SK-N-SH treated with all-trans-retinoic acid at 6 μM for 48 hours (cell line): ENCODE measurements around the gene CYRIA.

ENCODE experiments used
- ATAC-seq: fragments of 200-7000 bp; cut with Tn5 transposase; 3 replicates; pipeline ENCODE4 v1.9.1; 2020; ENCODE audit warnings: mild to moderate bottlenecking, moderate library complexity
- ARNTL ChIP-seq: fragments of 450-650 bp; formaldehyde crosslinking; IDR thresholded peaks from 2 replicates; pipeline ENCODE4 v1.5.0; 2020; ENCODE audit warnings: low read depth, mild to moderate bottlenecking, moderate library complexity, borderline replicate concordance
- CREB5 ChIP-seq: fragments of 250-450 bp; sonication (Bioruptor Pico); IDR thresholded peaks from 2 replicates; pipeline ENCODE4 v1.5.1; 2020; ENCODE audit warnings: low read depth, mild to moderate bottlenecking, moderate library complexity
- CSDC2 ChIP-seq: fragments of 250-450 bp; sonication (Bioruptor Pico); IDR thresholded peaks from 2 replicates; pipeline ENCODE4 v1.5.0; 2020; ENCODE audit warnings: mild to moderate bottlenecking, moderate library complexity
- CSRNP3 ChIP-seq: fragments of 250-450 bp; sonication (Bioruptor Pico); IDR thresholded peaks from 2 replicates; pipeline ENCODE4 v1.5.1; 2021; ENCODE audit warnings: mild to moderate bottlenecking, moderate library complexity
- ESRRG ChIP-seq: fragments of 250-450 bp; sonication (Bioruptor Pico); IDR thresholded peaks from 2 replicates; pipeline ENCODE4 v1.6.1; 2021; ENCODE audit warnings: mild to moderate bottlenecking
- GLIS3 ChIP-seq: fragments of 250-450 bp; sonication (Bioruptor Pico); IDR thresholded peaks from 2 replicates; pipeline ENCODE4 v1.5.0; 2020; ENCODE audit warnings: mild to moderate bottlenecking, moderate library complexity
- ISL1 ChIP-seq: fragments of 250-450 bp; sonication (Bioruptor Pico); IDR thresholded peaks from 2 replicates; pipeline ENCODE4 v2.1.2; 2022; ENCODE audit warnings: mild to moderate bottlenecking, moderate library complexity
- OSR1 ChIP-seq: fragments of 250-450 bp; sonication (Bioruptor Pico); IDR thresholded peaks from 2 replicates; pipeline ENCODE4 v1.8.0; 2022; ENCODE audit warnings: moderate library complexity, mild to moderate bottlenecking, inconsistent platforms
- PPARA ChIP-seq: fragments of 250-450 bp; sonication (Bioruptor Pico); IDR thresholded peaks from 2 replicates; pipeline ENCODE4 v1.5.0; 2020; ENCODE audit warnings: mild to moderate bottlenecking, borderline replicate concordance
- RARB ChIP-seq: fragments of 250-450 bp; sonication (Bioruptor Pico); IDR thresholded peaks from 2 replicates; pipeline ENCODE4 v1.8.0; 2021; ENCODE audit warnings: mild to moderate bottlenecking, moderate library complexity
- SNAI2 ChIP-seq: fragments of 250-450 bp; sonication (Bioruptor Pico); IDR thresholded peaks from 2 replicates; pipeline ENCODE4 v1.5.0; 2020; ENCODE audit warnings: mild to moderate bottlenecking, moderate library complexity
- TSHZ2 ChIP-seq: fragments of 250-450 bp; sonication (Bioruptor Pico); IDR thresholded peaks from 2 replicates; pipeline ENCODE4 v1.5.0; 2020; ENCODE audit warnings: mild to moderate bottlenecking, moderate library complexity
- ZC3H10 ChIP-seq: fragments of 250-450 bp; sonication (Bioruptor Pico); IDR thresholded peaks from 2 replicates; pipeline ENCODE4 v1.5.1; 2021; ENCODE audit warnings: mild to moderate bottlenecking, moderate library complexity
- ZFP3 ChIP-seq: fragments of 250-450 bp; sonication (Bioruptor Pico); IDR thresholded peaks from 2 replicates; pipeline ENCODE4 v1.5.0; 2020; ENCODE audit warnings: mild to moderate bottlenecking, moderate library complexity
- ZFP30 ChIP-seq: fragments of 450-650 bp; formaldehyde crosslinking; IDR thresholded peaks from 2 replicates; pipeline ENCODE4 v1.5.0; 2022; ENCODE audit warnings: mild to moderate bottlenecking, moderate library complexity
- ZNF565 ChIP-seq: fragments of 450-650 bp; formaldehyde crosslinking; conservative IDR thresholded peaks from 2 replicates; pipeline ENCODE4 v1.5.0; 2020; ENCODE audit warnings: low read depth, mild to moderate bottlenecking, moderate library complexity
- ZNF70 ChIP-seq: fragments of 450-650 bp; formaldehyde crosslinking; IDR thresholded peaks from 2 replicates; pipeline ENCODE4 v1.5.0; 2020; ENCODE audit warnings: mild to moderate bottlenecking, moderate library complexity
- ZNF8 ChIP-seq: fragments of 450-650 bp; formaldehyde crosslinking; IDR thresholded peaks from 2 replicates; pipeline ENCODE4 v1.5.0; 2020; ENCODE audit warnings: mild to moderate bottlenecking, moderate library complexity
- TF ChIP-seq, protein P1 (sequence below): fragments of 250-450 bp; sonication (Bioruptor Pico); IDR thresholded peaks from 2 replicates; pipeline ENCODE4 v1.8.0; 2021; ENCODE audit warnings: low read depth, mild to moderate bottlenecking, moderate library complexity, borderline replicate concordance

Gene CYRIA

GRCh38 chr2:16660556-16660955 is 5.1 kb downstream of the CYRIA start:
- TF ChIP-seq TSHZ2 (CRISPR knock-in tag) (no peak), GLIS3 (CRISPR knock-in tag) (no peak), PPARA (CRISPR knock-in tag) (no peak), ARNTL (CRISPR knock-in tag) (no peak), CSRNP3 (CRISPR knock-in tag) (no peak), CSDC2 (CRISPR knock-in tag) (no peak), ZNF70 (CRISPR knock-in tag) (no peak), ISL1 (CRISPR knock-in tag) (no peak), OSR1 (CRISPR knock-in tag) (no peak), SNAI2 (CRISPR knock-in tag) (no peak), ESRRG (CRISPR knock-in tag) (no peak), ZC3H10 (CRISPR knock-in tag) (no peak)
- TF ChIP-seq, all 23 proteins: peak for 0
- no peak for ATAC-seq

DNA sequence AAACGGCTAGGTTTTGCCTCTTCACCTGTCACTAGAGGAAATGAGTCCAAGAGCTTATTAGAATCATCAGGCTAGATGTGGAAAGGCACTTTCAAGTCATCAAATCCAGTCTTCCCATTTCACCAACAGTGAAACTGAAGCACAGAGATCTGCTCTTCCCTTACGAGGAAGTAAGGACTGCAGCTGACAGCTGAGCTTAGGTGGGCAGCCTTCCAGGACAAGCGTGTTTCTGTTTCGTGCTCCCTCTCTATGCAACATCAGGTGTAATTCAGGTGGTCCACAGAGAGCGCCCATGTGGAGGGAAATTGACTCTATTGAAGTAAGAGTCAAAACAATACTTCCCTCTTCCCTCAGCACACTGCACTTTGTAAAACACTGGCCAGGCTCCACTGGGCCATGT is 5.5 kb downstream of the CYRIA start:
- TF ChIP-seq CSRNP3 (CRISPR knock-in tag), result no peak
- TF ChIP-seq, all 23 proteins: peak for 0
- ATAC-seq, result no peak

DNA sequence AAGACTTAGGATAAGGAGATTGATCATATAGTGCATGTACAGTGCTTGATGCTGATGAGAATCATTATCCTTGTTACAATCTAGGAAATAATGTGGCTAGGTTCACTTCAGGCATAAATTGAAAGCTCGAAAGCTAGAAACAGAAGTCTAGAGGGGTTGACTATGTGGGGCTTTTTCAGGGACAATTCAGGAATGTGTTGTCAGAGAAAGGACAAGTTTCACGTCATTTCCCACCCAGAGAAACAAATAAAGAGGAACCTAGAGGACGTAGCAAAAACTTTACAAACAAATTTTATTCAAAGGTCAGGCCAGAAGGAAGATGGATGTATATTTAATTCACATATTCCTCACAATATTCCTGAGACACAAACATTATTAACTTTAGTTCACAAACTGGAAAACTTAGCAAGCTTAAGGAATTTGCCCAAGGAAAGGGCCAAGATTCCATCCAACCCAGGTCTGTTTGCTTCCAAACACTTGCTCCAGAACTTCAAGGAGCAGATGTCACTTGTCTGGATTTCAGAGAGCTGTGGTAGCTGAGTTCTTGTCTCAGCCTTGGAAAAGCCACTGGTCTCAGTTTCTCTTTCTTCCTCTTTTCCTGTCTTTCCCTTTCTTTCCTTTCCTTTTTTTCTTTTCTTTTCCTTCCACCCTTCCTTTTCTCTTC is 7.4 kb downstream of the CYRIA start:
- no peak for TF ChIP-seq GLIS3 (CRISPR knock-in tag)
- TF ChIP-seq ZFP30, result no peak
- TF ChIP-seq RARB (CRISPR knock-in tag), result no peak
- no peak for TF ChIP-seq ZNF565 (CRISPR knock-in tag)
- TF ChIP-seq CREB5 (CRISPR knock-in tag), result no peak
- no peak for TF ChIP-seq ZFP3 (CRISPR knock-in tag)
- TF ChIP-seq, protein P1, sequence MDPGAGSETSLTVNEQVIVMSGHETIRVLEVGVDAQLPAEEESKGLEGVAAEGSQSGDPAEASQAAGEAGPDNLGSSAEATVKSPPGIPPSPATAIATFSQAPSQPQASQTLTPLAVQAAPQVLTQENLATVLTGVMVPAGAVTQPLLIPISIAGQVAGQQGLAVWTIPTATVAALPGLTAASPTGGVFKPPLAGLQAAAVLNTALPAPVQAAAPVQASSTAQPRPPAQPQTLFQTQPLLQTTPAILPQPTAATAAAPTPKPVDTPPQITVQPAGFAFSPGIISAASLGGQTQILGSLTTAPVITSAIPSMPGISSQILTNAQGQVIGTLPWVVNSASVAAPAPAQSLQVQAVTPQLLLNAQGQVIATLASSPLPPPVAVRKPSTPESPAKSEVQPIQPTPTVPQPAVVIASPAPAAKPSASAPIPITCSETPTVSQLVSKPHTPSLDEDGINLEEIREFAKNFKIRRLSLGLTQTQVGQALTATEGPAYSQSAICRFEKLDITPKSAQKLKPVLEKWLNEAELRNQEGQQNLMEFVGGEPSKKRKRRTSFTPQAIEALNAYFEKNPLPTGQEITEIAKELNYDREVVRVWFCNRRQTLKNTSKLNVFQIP (CRISPR knock-in tag), result no peak
- TF ChIP-seq ARNTL (CRISPR knock-in tag), result no peak
- no peak for TF ChIP-seq OSR1 (CRISPR knock-in tag)
- no peak for TF ChIP-seq CSDC2 (CRISPR knock-in tag)
- no peak for TF ChIP-seq CSRNP3 (CRISPR knock-in tag)
- no peak for TF ChIP-seq SNAI2 (CRISPR knock-in tag)
- no peak for TF ChIP-seq ZNF8 (CRISPR knock-in tag)
- no peak for TF ChIP-seq ZC3H10 (CRISPR knock-in tag)
- no peak for ATAC-seq
